HG03442 (cell line): ENCODE results near the gene CYP27C1.
"Not testable (repeated sequence)": the region's sequence is repeated elsewhere in the genome, so short reads cannot be mapped to it uniquely, and the experiment has no call there.

Source experiments
- ATAC-seq: cut with Tn5 transposase; IDR thresholded peaks from one replicate; pipeline ENCODE4 v1.9.1; 2021; ENCODE audit warnings: mild to moderate bottlenecking, moderate library complexity; ENCODE audit not compliant: unreplicated experiment

Gene CYP27C1

GRCh38 chr2:127220102-127220767 is at the start of gene CYP27C1:
CYP27C1 (minus strand) TSS chr2:127220299; CDS start chr2:127220270, 29 bp downstream.
- ATAC-seq, result no peak

GRCh38 chr2:127261804-127262406 is 41.8 kb upstream of the CYP27C1 start:
- no peak for ATAC-seq

- no peak for ATAC-seq
Measured at GRCh38 chr2:127259355-127259754, 39.3 kb upstream of the CYP27C1 start.

GRCh38 chr2:127256866-127257265 is 36.8 kb upstream of the CYP27C1 start:
- no peak for ATAC-seq

GRCh38 chr2:127256381-127256780 is 36.3 kb upstream of the CYP27C1 start:
- ATAC-seq, result no peak

- no peak for ATAC-seq
Measured at GRCh38 chr2:127255721-127256120, 35.6 kb upstream of the CYP27C1 start.

- no peak for ATAC-seq
Measured at GRCh38 chr2:127255146-127255545, 35.0 kb upstream of the CYP27C1 start.

GRCh38 chr2:127254386-127254981 is 34.4 kb upstream of the CYP27C1 start:
- no peak for ATAC-seq

- ATAC-seq, result not testable (repeated sequence)
Measured at GRCh38 chr2:127241184-127241583, 21.1 kb upstream of the CYP27C1 start.

GRCh38 chr2:127239395-127239794 is 19.3 kb upstream of the CYP27C1 start:
- no peak for ATAC-seq

- ATAC-seq, result not testable (repeated sequence)
Measured at GRCh38 chr2:127237768-127238167, 17.7 kb upstream of the CYP27C1 start.

GRCh38 chr2:127235082-127235702 is 15.1 kb upstream of the CYP27C1 start:
- no peak for ATAC-seq

- ATAC-seq, result no peak
Measured at GRCh38 chr2:127233710-127234109, 13.6 kb upstream of the CYP27C1 start.

GRCh38 chr2:127231130-127231865 is 11.2 kb upstream of the CYP27C1 start:
- ATAC-seq, result no peak

GRCh38 chr2:127229555-127229954 is 9.5 kb upstream of the CYP27C1 start:
- no peak for ATAC-seq

- no peak for ATAC-seq
Measured at GRCh38 chr2:127228102-127228501, 8.0 kb upstream of the CYP27C1 start.

- ATAC-seq, result not testable (repeated sequence)
Measured at GRCh38 chr2:127227264-127227660, 7.2 kb upstream of the CYP27C1 start.

GRCh38 chr2:127226520-127227263 is 6.6 kb upstream of the CYP27C1 start:
- ATAC-seq, result peak; percentile 88

GRCh38 chr2:127226132-127226519 is 6.0 kb upstream of the CYP27C1 start:
- ATAC-seq, result no peak

GRCh38 chr2:127225186-127225960 is 5.3 kb upstream of the CYP27C1 start:
- no peak for ATAC-seq
